NCI-H2029 treated with DMSO at 0.1 percent for 48 hours (cell line): Measurements from ENCODE around the gene DDTL.
"Not testable (repeated sequence)": the region's sequence is repeated elsewhere in the genome, so short reads cannot be mapped to it uniquely, and the experiment has no call there.

Source experiments
- DNase-seq: peaks from one replicate; lab custom pipeline; 2025; lab: John Stamatoyannopoulos, UW

The DDTL gene

GRCh38 chr22:23970201-23970641, 3.5 kb downstream of the DDTL start:
- DNase-seq, result no peak

- DNase-seq, result no peak
These were observed 4.3 kb downstream of the DDTL start for GRCh38 chr22:23970816-23971486.

DNA sequence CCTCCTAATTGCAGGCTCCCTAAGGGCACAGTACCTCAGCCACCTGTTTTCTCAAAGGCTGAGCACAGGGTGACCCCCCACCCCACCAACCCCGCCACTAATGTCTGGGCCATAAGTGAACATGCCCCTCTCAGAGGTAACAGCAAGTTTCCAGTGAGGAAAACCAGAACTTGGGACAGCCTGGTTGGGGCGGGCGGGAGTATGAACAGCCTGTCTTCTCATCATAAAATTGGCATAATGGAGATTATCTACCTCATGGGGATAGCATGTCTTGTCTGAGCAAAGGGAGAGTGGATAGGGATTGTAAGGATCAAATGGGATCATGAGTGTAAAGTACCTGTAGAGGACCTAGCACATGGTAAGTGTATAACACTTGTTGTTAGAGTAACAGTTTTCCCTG, 5.2 kb downstream of the DDTL start:
- not testable (repeated sequence) for DNase-seq

DNA sequence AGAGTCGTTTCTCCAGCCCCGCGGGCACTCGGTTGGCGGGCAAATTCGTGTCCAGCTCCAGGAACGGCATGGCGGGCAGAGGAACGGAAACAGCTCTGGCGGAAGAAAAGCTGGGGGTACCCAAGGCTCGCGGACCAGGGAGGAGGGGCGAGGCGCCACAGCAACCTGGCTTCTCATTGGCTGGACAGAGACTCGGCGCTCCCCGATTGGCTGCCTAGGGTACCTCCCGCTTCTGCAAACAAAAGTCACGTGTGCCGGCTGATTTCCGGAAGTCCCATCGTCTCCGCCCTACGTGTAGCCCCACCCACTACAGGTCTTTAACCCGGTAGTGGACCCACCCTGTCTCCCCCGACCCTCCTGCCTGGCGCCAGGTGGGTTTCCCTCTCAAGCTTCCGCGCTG, 7.7 kb downstream of the DDTL start, which contains the start of gene DDT:
TSS of gene DDT (minus strand) at position 97 of the 400 bp plus-strand sequence. CDS start at position 70, 27 bp downstream.
- DNase-seq, result not testable (repeated sequence)

DNA sequence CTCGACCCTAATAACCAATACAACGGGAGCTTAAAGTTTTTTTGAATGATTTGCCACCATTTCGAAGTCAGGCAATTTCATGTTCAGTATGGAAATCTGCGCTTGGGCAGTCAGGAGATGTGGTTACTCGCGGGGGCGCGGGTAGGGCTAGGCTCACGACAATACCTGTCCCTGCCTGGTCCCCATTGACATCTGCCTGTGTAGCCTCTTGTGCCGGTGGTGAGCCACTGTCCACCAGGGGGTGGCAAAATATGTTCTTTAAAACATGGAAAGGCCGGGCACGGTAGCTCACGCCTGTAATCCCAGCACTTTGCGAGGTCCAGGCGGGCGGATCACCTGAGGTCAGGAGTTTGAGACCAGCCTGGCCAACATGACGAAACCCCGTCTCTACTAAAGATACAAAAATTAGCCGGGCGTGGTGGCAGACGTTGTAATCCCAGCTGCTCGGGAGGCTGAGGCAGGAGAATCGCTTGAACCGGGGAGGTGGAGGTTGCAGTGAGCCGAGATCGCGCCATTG, 8.2 kb downstream of the DDTL start:
- not testable (repeated sequence) for DNase-seq

DNA sequence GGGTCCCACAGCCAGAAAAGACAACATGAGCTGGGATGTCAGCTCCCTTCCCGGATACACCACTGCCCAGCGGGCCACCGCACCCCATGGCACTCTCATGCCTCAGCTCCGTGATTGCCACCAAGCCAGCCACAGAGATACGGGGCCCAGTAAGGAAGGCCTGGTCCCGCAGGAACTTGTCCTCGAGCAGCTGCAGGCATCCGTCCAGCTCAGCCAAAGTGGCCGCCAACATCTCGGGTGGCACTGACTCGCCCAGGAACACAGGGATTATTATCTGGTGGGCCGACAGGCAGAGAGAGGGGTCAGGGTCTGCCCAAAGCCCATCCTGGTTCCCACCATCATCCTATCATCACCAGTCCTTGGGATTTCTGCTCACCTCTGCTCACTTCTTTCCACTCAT, 10.6 kb downstream of the DDTL start:
- DNase-seq, result not testable (repeated sequence)

DNA sequence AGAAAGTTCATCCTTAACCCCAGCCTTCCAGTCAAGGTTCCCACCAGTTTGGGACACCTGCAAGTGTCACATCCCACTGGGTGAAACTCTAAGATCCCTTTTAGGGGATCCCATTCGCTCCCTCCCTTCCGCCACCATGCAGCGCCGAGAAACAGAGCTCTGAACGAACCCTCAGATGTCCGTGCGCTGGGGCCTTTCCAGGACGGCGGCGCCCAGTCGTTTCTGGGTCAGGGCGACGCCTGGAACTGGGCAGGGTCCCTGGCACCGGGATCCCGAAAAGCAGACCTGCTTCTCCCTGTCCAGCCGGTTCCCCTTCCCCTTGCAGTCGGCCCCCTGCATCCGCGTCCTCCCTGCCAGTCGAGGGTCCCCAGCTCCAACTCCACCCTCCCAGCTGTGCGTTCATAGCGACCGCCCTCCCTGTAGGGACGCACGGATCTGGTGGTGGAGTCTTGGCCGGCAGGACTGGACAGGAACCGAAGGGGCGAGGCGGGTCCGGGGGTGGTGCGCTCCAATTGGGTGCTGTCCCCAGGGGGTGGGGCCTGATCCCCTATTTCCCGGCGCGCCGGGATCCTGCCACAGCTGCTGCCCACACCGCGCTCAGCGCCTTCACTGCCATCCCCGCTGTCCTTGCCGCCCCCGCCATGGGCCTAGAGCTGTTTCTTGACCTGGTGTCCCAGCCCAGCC, 13.0 kb downstream of the DDTL start, which contains the start of gene GSTT2:
TSS of gene GSTT2 (plus strand) at position 578 of the 684 bp plus-strand sequence.
- DNase-seq, result not testable (repeated sequence)

DNA sequence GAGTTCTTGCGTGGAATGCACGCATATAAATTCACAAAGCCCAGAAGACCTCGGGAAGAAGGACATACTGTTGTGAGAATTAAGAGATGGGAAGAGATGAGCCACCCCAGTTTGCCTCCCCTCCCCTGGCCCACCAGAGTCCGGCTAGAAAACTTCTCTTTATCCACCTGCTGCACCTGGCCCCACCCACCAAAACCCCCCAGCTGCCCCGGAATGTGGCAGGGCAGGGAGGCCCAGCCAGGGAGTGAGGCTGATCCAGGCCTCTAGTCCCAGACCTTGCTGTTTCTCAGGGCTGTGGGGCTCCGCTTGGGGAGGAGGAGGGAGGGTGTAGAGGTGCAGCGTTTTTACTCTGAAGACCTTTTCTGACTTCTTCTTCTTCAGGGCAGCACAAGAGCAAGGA, 13.9 kb downstream of the DDTL start:
- not testable (repeated sequence) for DNase-seq

DNA sequence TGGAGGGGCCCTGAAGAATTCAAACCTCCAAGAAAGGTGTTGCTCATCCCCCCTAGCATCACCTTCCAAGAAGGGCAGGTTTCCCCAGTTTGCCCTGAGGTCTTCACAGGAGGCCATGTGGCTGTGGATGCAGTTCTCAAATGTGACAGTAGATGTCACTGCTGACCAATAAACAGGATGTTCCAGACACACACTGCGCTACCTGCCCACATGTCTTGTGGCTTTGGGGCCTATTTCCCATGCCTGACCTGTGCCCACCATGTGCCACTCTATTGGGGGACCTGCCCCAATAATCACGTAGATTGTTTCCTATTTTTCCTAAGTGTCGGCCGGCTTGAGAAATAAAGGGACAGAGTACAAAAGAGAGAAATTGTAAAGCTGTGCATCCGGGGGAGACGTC, 17.7 kb downstream of the DDTL start:
- no peak for DNase-seq

DNA sequence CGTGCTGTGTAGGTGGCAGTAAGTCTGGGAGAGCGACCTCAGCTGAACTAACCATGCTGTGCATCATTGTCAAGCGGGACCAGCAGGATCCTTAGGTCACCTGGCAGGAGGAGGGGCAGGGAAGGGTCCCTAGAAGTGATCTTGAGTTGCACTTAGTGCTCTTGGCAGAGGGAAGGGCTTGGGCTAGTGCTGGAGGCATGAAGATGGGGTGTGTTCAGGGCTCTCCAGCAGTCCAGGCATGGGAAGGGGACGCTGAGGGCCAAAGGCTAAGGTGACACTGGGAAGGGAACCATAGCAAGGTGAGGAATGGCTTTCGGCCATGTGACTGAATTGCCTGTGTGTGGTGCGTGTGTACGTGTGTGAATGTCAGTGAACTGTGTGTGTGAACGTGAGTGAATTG, 19.4 kb downstream of the DDTL start:
- not testable (repeated sequence) for DNase-seq

GRCh38 chr22:23986538-23987178, 20.0 kb downstream of the DDTL start:
- DNase-seq, result not testable (repeated sequence)

- DNase-seq, result not testable (repeated sequence)
These were observed 23.0 kb downstream of the DDTL start for GRCh38 chr22:23989583-23990244.

GRCh38 chr22:23993080-23993479, 26.4 kb downstream of the DDTL start:
- not testable (repeated sequence) for DNase-seq

DNA sequence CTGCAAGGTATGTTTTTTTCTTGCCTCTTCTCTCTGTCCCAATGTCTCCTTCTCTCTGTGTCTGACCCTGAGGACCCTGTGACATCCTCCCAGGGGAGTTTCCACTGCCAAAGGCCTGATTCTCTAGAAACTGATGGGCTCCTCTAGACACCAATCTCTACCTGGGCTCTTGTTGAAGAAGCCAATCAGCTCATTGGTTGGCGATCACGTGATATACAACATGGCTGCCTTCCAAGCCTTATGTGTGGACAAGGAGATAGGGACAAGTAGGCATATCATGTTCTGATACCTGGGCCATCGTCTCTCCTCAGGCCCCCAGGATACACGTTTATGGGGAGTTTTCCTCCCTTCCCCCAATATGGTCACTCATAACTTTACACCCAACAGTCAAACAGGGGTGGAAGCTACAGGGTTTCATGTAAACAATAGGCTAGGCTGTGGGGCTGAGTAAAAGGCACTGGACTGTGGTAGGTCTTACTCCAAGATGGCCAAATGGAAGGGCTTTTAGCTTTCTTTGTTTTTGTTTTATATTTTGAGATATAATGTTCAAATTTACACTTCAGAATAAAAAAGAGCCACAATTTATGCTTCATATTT, 27.0 kb downstream of the DDTL start:
- DNase-seq, result not testable (repeated sequence)

DNA sequence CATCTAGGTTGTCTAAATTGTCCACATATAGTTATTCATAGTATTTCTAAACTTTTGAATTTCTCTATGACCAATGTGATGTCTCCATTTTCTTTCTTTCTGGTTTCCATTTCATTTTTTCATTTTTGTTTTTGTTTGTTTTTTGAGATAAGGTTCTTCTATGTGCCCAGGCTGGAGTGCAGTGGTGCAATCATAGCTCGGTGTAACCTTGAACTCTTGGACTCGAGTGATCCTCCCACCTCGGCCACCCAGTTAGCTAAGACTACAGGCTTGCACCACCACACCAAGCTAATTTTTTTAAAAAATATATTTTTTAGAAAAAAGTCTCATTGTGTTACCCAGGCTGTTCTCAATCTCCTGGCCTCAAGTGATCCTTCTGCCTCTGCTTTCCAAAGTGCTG, 30.4 kb downstream of the DDTL start:
- DNase-seq, result no peak

GRCh38 chr22:23999779-24000178, 33.1 kb downstream of the DDTL start:
- DNase-seq, result not testable (repeated sequence)

DNA sequence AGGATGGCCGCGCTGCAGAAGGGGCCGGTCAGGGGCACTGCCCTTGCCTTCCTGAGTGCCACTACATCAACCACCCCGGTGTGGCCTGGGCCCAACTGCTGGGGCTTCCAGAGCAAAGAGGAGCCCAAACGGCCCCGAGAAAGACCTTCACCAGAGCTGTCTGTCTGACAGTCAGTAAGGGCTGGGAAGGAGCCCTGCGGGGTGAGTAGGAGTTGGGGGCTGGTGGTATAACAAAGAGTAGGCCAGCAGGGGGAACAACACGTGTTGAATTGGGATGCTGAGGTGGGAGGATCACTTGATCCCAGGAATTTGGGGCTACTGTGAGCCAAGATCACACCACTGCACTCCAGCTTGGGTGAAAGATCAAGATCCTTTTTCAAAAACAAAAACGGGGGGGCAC, 34.6 kb downstream of the DDTL start:
- no peak for DNase-seq

GRCh38 chr22:24002272-24002671, 35.6 kb downstream of the DDTL start:
- DNase-seq, result no peak

DNA sequence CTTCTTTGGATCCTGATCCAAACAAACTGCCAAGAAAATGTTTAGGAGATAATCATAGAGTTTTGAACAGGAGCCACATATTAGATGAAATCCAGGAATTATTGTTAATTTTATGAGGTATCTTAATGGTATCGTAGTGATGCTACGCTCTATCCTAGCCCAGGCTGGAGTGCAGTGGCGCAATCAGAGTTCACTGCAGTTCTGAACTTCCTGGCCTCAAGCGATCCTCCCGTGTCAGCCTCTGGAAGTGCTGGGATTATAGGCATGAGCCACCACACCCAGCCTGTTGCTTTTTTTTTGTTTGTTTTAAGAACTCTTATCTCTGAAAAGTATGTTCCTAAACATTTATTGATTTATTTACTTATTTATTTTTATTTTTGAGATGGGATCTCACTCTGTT, 36.2 kb downstream of the DDTL start:
- no peak for DNase-seq

GRCh38 chr22:24003887-24004286, 37.2 kb downstream of the DDTL start:
- DNase-seq, result no peak

DNA sequence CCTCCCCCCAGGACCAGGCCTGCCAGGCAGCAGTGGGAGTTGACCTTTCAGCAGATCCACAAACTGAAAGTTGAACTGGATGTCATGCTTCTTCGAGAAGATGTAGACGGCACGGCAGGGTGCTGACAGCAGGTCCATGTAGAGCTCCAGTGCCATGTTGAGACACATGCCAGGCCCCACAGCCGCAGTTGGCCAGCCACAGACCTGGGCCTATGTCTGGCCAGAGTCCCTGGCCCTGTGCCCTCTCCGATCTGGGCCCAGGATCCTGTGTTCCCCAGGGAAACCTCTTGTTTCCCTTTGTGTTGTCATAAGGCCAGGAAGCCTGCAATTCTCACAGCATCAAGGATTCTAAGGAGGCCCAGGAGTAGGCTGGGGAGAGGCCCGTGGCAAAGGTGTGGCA, 38.5 kb downstream of the DDTL start, which contains the start of gene GSTT4:
TSS of gene GSTT4 (minus strand) at position 253 of the 400 bp plus-strand sequence. CDS start at position 156, 97 bp downstream.
- no peak for DNase-seq
